Measurements from ENCODE around the gene MED29. TPM values are rescaled to one million over a fixed set of nuclear protein-coding genes. Genes with fewer than 3 reads are reported as not detected.

Gene MED29
- total and polyA plus RNA-seq, 12 donors = 36.1 to 221 (median 58.4) TPM

- no peak for TF ChIP-seq CTCF (IDR thresholded peaks at IDR 0.05)
- peak; percentile 13 to 76 for TF ChIP-seq POLR2A (IDR thresholded peaks at IDR 0.05)
- H3K27me3 ChIP-seq = no peaks in the 10 kb centered on the region
- peaks cover 0 to 11% of the 10 kb centered on the region in 2 donors for H3K36me3 ChIP-seq (replicated peaks in 1 of 2)
- peak; percentile 99 to 100 (median 99) for DNase-seq
- peak overlapping the region; percentile 96 to 100 (median 99) for H3K27ac ChIP-seq
- H3K4me1 ChIP-seq (replicated peaks in 1 of 2) = peaks cover 31 to 48% of the 10 kb centered on the region in 2 donors
- intact Hi-C loops (cut with DNase I) = no loop called here
- no peaks in the 10 kb centered on the region for H3K9me3 ChIP-seq (replicated peaks in 1 of 3)
- 2 to 17% (median 3%) methylated on average over 3 to 43 of the region's 43 CpGs for WGBS, 4 donors
- peak overlapping the region in 2 of 4 donors; percentile 21 to 58 for H3K4me3 ChIP-seq
These were observed 12.4 kb downstream of the MED29 start for GRCh38 chr19:39403331-39404312.

GRCh38 chr19:39405261-39405957, 14.2 kb downstream of the MED29 start:
- peaks cover 35 to 59% of the 10 kb centered on the region in 2 donors for H3K4me1 ChIP-seq (replicated peaks in 1 of 2)
- H3K36me3 ChIP-seq (replicated peaks in 1 of 2) = peaks cover 0 to 16% of the 10 kb centered on the region in 2 donors
- H3K9me3 ChIP-seq (replicated peaks in 1 of 3) = no peaks in the 10 kb centered on the region
- peak overlapping the region; percentile 89 to 97 (median 96) for H3K27ac ChIP-seq
- intact Hi-C loops (cut with DNase I) = no loop called here
- DNase-seq = no peak
- WGBS, 4 donors = 92 to 94% (median 92%) methylated on average over 17 of the region's 17 CpGs
- no peak overlapping the region for H3K4me3 ChIP-seq
- TF ChIP-seq POLR2A (IDR thresholded peaks at IDR 0.05) (no peak), CTCF (IDR thresholded peaks at IDR 0.05) (no peak)
- H3K27me3 ChIP-seq = no peaks in the 10 kb centered on the region

DNA sequence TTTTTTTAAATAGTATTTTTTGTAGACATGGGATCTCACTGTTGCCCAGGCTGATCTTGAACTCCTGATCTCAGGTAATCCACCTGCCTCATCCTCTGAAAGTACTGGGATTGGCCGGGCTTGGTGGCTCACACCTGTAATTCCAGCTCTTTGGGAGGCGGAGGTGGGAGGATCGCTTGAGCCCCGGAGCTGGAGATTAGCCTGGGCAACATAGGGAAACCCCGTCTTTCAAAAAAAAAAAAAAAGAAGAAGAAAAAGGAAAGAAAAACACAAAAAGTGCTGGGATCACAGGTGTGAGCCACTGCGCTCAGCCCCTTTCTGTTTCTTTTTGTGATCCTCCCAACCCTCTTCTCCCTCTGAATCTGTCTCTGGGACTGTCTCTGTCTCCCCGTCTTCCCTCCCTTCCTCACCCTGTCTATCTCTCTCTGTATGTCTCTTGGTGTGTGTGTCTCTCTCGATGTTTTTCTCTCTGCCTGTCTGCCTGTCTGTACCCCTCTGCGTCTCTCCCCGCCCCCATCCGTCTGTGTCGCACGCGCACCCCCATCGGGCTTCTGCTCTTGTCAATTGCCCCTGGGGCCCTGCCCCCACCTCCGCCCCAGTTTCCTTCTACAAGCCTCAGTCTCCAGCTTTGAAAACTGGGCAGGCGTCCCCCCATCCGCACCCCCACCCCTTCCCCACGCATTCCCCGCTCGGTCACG, 14.9 kb downstream of the MED29 start:
- WGBS, 4 donors = 14 to 23% (median 17%) methylated on average over 16 to 22 of the region's 22 CpGs
- intact Hi-C loops (cut with DNase I) = no loop called here
- peaks cover 0 to 16% of the 10 kb centered on the region in 2 donors for H3K36me3 ChIP-seq (replicated peaks in 1 of 2)
- no peak for TF ChIP-seq POLR2A (IDR thresholded peaks at IDR 0.05)
- TF ChIP-seq CTCF (IDR thresholded peaks at IDR 0.05) = no peak
- DNase-seq = no peak
- H3K27ac ChIP-seq = peak overlapping the region; percentile 89 to 97 (median 96)
- H3K27me3 ChIP-seq = no peaks in the 10 kb centered on the region
- peaks cover 36 to 61% of the 10 kb centered on the region in 2 donors for H3K4me1 ChIP-seq (replicated peaks in 1 of 2)
- H3K9me3 ChIP-seq (replicated peaks in 1 of 3) = no peaks in the 10 kb centered on the region
- H3K4me3 ChIP-seq = peak overlapping the region in 2 of 4 donors; percentile 82 to 95

Measured in adrenal gland (tissue), 12 donors.